Measurements from ENCODE around the gene TCN1.

DNA sequence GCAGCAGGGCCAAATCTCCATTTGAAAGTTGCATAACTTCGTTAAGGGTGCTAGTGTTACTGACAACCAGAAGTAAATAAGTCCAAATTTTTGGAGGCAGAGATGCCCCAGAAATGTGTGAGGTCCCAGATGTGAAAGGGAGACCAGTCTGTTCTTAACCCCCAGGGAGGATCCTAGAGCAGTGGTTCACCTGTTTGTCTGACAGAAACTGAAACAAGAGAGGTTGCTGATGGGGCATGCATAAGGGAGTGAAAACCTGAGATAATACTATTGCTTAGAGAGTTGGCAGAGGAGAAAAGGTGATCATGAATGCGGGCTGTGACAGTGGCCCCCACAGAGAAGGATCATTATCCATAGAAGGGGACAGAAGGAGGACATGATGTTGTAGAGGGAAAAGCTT is 24.8 kb downstream of the TCN1 start:
- TF ChIP-seq POLR2A (IDR thresholded peaks at IDR 0.05) = no peak
- TF ChIP-seq, protein P1, sequence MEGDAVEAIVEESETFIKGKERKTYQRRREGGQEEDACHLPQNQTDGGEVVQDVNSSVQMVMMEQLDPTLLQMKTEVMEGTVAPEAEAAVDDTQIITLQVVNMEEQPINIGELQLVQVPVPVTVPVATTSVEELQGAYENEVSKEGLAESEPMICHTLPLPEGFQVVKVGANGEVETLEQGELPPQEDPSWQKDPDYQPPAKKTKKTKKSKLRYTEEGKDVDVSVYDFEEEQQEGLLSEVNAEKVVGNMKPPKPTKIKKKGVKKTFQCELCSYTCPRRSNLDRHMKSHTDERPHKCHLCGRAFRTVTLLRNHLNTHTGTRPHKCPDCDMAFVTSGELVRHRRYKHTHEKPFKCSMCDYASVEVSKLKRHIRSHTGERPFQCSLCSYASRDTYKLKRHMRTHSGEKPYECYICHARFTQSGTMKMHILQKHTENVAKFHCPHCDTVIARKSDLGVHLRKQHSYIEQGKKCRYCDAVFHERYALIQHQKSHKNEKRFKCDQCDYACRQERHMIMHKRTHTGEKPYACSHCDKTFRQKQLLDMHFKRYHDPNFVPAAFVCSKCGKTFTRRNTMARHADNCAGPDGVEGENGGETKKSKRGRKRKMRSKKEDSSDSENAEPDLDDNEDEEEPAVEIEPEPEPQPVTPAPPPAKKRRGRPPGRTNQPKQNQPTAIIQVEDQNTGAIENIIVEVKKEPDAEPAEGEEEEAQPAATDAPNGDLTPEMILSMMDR (IDR thresholded peaks at IDR 0.05) = no peak
